B cell (primary cell): ENCODE measurements around the gene KCNMB3. TPM values are rescaled to one million over a fixed set of nuclear protein-coding genes. Genes with fewer than 3 reads are reported as not detected.
"Not testable (repeated sequence)": the region's sequence is repeated elsewhere in the genome, so short reads cannot be mapped to it uniquely, and the experiment has no call there.

Source experiments
- ATAC-seq: fragments of 200-7000 bp; cut with Tn5 transposase; one replicate; pipeline ENCODE4 v1.10.0; 2021; ENCODE audit warnings: low read depth, mild to moderate bottlenecking, moderate number of reproducible peaks, moderate library complexity
- CTCF ChIA-PET: fragments of 350-600 bp; sonication (Branson Sonifier 250); formaldehyde crosslinking; loops from one replicate; lab custom pipeline; 2021; ENCODE audit warnings: antibody characterized with exemption, inconsistent platforms; lab: Charles Lee
- POLR2A ChIA-PET: fragments of 350-600 bp; sonication (Branson Sonifier 250); formaldehyde crosslinking; loops from one replicate; lab custom pipeline; 2021; ENCODE audit warnings: antibody characterized with exemption; lab: Charles Lee
- DNase-seq: peaks from one replicate; pipeline ENCODE4 v3.0.0; 2013
- H2AFZ ChIP-seq: 2 replicates; pipeline ENCODE4 v1.6.1; 2012; ENCODE audit warnings: mild to moderate bottlenecking, low read depth, low read length; ENCODE audit not compliant: insufficient read depth, poor library complexity, severe bottlenecking
- H3K27ac ChIP-seq, 2 donors: 1 replicate in 1 of 2; 2 replicates in 1 of 2; pipeline ENCODE4 v1.5.1; 2012 to 2013; ENCODE audit warnings: low read length in 2 of 2, mild to moderate bottlenecking in 2 of 2, moderate library complexity in 1 of 2
- H3K27me3 ChIP-seq, 4 experiments: fragments of 200-600 bp in 1 of 4; sonication (generic) in 1 of 4; replicated peaks in 1 of 4; 1 replicate in 2 of 4; 2 replicates in 2 of 4; pipeline versions ENCODE4 v1.6.1 to v1.7.0; 2013 to 2016; ENCODE audit warnings: low read length in 3 of 4, mild to moderate bottlenecking in 2 of 4, mixed read lengths in 1 of 4, moderate library complexity in 1 of 4; ENCODE audit not compliant: insufficient read depth in 4 of 4, control insufficient read depth in 3 of 4; ENCODE audit errors: control extremely low read depth in 1 of 4
- H3K36me3 ChIP-seq, 2 experiments: replicated peaks in 1 of 2; 1 replicate in 1 of 2; 2 replicates in 1 of 2; pipeline versions ENCODE4 v1.6.1 to v1.7.1; 2013; ENCODE audit warnings: low read length in 1 of 2; ENCODE audit not compliant: insufficient read depth in 2 of 2, control insufficient read depth in 1 of 2; ENCODE audit errors: control extremely low read depth in 1 of 2, extremely low read depth in 1 of 2
- H3K4me1 ChIP-seq, 2 donors: fragments of 200-600 bp in 1 of 2; sonication (generic) in 1 of 2; 1 replicate in 1 of 2; 2 replicates in 1 of 2; pipeline versions ENCODE4 v1.5.1 to v1.6.1; 2013 to 2017; ENCODE audit warnings: low read length in 2 of 2; ENCODE audit not compliant: control insufficient read depth in 2 of 2, insufficient read depth in 2 of 2
- H3K4me2 ChIP-seq: replicated peaks from 2 replicates; pipeline ENCODE3; 2012; ENCODE audit warnings: mild to moderate bottlenecking, low read depth, low read length; ENCODE audit not compliant: poor library complexity, severe bottlenecking
- H3K4me3 ChIP-seq, 5 experiments: fragments of 200-600 bp in 1 of 5; sonication (generic) in 1 of 5; 1 replicate in 3 of 5; 2 replicates in 2 of 5; pipeline versions ENCODE4 v1.5.1 to v1.7.0; 2011 to 2016; ENCODE audit warnings: low read length in 4 of 5, mild to moderate bottlenecking in 4 of 5, low read depth in 2 of 5, control low read depth in 1 of 5, moderate library complexity in 1 of 5; ENCODE audit not compliant: insufficient read depth in 1 of 5; ENCODE audit errors: control extremely low read depth in 1 of 5, extremely low read depth in 1 of 5
- H3K79me2 ChIP-seq: fragments of 200-600 bp; sonication (generic); one replicate; pipeline ENCODE4 v1.6.0; 2016; ENCODE audit warnings: low read length; ENCODE audit not compliant: control insufficient read depth, insufficient read depth
- H3K9ac ChIP-seq: fragments of 200-600 bp; sonication (generic); 2 replicates; pipeline ENCODE4 v1.6.1; 2017; ENCODE audit warnings: mild to moderate bottlenecking, low read length, moderate library complexity
- H3K9me3 ChIP-seq, 3 donors: one replicate each; pipeline versions ENCODE4 v1.6.1 to v1.7.1; 2013; ENCODE audit warnings: low read length in 2 of 3; ENCODE audit not compliant: control insufficient read depth in 2 of 3, insufficient read depth in 1 of 3; ENCODE audit errors: control extremely low read depth in 1 of 3
- H4K20me1 ChIP-seq: 2 replicates; pipeline ENCODE4 v1.6.0; 2012; ENCODE audit warnings: mild to moderate bottlenecking, low read length; ENCODE audit not compliant: insufficient read depth, control insufficient read depth, poor library complexity, severe bottlenecking
- H3K27ac Mint-ChIP-seq: one replicate; pipeline ENCODE4 v1.8.0; 2021; ENCODE audit warnings: mixed read lengths
- H3K27me3 Mint-ChIP-seq: one replicate; pipeline ENCODE4 v1.8.0; 2021; ENCODE audit warnings: mixed read lengths
- H3K4me1 Mint-ChIP-seq: one replicate; pipeline ENCODE4 v1.8.0; 2021; ENCODE audit warnings: mixed read lengths
- H3K4me3 Mint-ChIP-seq: one replicate; pipeline ENCODE4 v1.8.0; 2021; ENCODE audit warnings: mixed read lengths
- H3K9me3 Mint-ChIP-seq: one replicate; pipeline ENCODE4 v1.8.0; 2022; ENCODE audit warnings: mixed read lengths; ENCODE audit not compliant: insufficient read depth
- EZH2 ChIP-seq: IDR thresholded peaks from 2 replicates; pipeline ENCODE4 v1.6.1; 2012; ENCODE audit warnings: borderline replicate concordance, low read depth, mild to moderate bottlenecking, moderate library complexity, low read length; ENCODE audit not compliant: insufficient read depth, poor library complexity, severe bottlenecking
- WGBS: methylation state at CpG from one replicate; pipeline ENCODE4 v1.1.5; 2013; ENCODE audit warnings: missing lambda C conversion rate; ENCODE audit not compliant: insufficient coverage; 5-methylcytosine and 5-hydroxymethylcytosine counted together
- intact Hi-C: fragments of 100-400 bp; cut with micrococcal nuclease; formaldehyde crosslinking; loops from one replicate; pipeline ENCODE4 v1.10.0; 2022
- polyA plus RNA-seq: library from polyadenylated mRNA; depleted of rRNA; stranded (reverse); fragments of >200 nt; gene quantifications from 2 replicates; pipeline ENCODE4 v1.2.3, GENCODE V29; 2012
- total RNA-seq, 2 donors: library from RNA; stranded (reverse); fragments of 120-200 nt in 1 of 2; gene quantifications; 1 replicate in 1 of 2; 2 replicates in 1 of 2; pipeline versions ENCODE4 v1.2.3 to v1.2.4, GENCODE V29; 2013 to 2022
- TF ChIP-seq, protein P1 (sequence below): fragments of 200-600 bp; IDR thresholded peaks from one replicate; pipeline ENCODE4 v1.8.0; 2022; ENCODE audit warnings: antibody characterized with exemption, mild to moderate bottlenecking

The KCNMB3 gene
- total and polyA plus RNA-seq, 2 donors (not counting 1 experiment from before 2014, with no cell fraction given) = 3.5 to 5.7 TPM

DNA sequence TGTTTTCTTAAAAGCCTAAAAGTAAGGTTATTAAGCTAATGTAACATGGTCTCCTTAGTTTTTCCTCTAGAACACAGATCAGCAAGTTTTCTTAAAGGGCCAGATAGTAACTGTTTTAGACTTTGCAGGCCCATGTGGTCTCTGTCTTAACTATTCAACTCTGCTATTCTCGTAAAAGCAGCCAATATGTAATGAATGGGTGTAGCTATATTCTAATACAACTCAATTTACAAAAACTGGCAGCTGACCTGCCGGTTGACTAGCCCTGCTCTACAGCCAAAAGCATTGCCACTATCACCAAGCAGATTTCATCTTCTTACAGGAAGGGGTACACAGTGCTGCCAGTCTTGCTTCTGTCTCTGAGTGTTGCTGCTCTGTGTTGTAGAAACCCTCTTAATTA, 27.4 kb downstream of the KCNMB3 start:
- no peak overlapping the region for H2AFZ ChIP-seq
- H3K27ac Mint-ChIP-seq = no peak overlapping the region
- no peaks in the 10 kb centered on the region for H3K27me3 ChIP-seq
- H3K9me3 ChIP-seq = no peaks in the 10 kb centered on the region
- H3K27me3 Mint-ChIP-seq = no peaks in the 10 kb centered on the region
- H3K4me1 ChIP-seq = no peaks in the 10 kb centered on the region
- DNase-seq (no peak), ATAC-seq (no peak)
- no peak overlapping the region for H3K27ac ChIP-seq
- H4K20me1 ChIP-seq = no peaks in the 10 kb centered on the region
- intact Hi-C loops = no loop called here
- no peak overlapping the region for H3K4me3 ChIP-seq
- H3K79me2 ChIP-seq = no peaks in the 10 kb centered on the region
- H3K9ac ChIP-seq = no peak overlapping the region
- no peaks in the 10 kb centered on the region for H3K4me1 Mint-ChIP-seq
- H3K9me3 Mint-ChIP-seq = no peaks in the 10 kb centered on the region
- WGBS = no CpG with 5 or more reads among the region's 2 CpGs
- H3K36me3 ChIP-seq = peaks cover 0 to 40% of the 10 kb centered on the region in 2 experiments
- ChIA-PET POLR2A (no interaction called here), CTCF (interaction anchor here (0.8 kb wide), 1 partner anchor 92 kb away, joined by 4 read pairs; no protein-coding TSS in a partner anchor)
- TF ChIP-seq EZH2 = no peak
- TF ChIP-seq, protein P1, sequence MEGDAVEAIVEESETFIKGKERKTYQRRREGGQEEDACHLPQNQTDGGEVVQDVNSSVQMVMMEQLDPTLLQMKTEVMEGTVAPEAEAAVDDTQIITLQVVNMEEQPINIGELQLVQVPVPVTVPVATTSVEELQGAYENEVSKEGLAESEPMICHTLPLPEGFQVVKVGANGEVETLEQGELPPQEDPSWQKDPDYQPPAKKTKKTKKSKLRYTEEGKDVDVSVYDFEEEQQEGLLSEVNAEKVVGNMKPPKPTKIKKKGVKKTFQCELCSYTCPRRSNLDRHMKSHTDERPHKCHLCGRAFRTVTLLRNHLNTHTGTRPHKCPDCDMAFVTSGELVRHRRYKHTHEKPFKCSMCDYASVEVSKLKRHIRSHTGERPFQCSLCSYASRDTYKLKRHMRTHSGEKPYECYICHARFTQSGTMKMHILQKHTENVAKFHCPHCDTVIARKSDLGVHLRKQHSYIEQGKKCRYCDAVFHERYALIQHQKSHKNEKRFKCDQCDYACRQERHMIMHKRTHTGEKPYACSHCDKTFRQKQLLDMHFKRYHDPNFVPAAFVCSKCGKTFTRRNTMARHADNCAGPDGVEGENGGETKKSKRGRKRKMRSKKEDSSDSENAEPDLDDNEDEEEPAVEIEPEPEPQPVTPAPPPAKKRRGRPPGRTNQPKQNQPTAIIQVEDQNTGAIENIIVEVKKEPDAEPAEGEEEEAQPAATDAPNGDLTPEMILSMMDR = no peak
- H3K4me3 Mint-ChIP-seq = no peak overlapping the region
- no peak overlapping the region for H3K4me2 ChIP-seq

DNA sequence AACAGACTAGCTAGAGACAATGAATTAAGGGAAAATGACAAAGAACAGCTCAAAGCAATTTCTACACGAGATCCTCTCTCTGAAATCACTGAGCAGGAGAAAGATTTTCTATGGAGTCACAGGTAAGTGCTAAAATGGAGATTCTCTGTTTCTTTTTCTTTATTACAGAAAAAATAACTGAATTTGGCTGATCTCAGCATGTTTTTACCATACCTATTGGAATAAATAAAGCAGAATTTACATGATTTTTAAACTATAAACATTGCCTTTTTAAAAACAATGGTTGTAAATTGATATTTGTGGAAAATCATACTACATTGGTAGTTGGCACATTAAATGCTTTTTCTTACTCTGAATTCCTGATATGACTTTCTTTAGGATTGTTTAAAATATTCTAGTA, 32.7 kb downstream of the KCNMB3 start:
- H2AFZ ChIP-seq, H3K27ac ChIP-seq, ATAC-seq, intact Hi-C loops, H3K27ac Mint-ChIP-seq, DNase-seq, H3K27me3 ChIP-seq, H3K9me3 ChIP-seq, H3K4me3 ChIP-seq, POLR2A ChIA-PET, H3K4me1 ChIP-seq, H3K4me2 ChIP-seq, H3K9ac ChIP-seq, H3K27me3 Mint-ChIP-seq, H3K4me3 Mint-ChIP-seq, H3K4me1 Mint-ChIP-seq, H4K20me1 ChIP-seq, H3K9me3 Mint-ChIP-seq, H3K79me2 ChIP-seq, CTCF ChIA-PET: not testable (repeated sequence)
- H3K36me3 ChIP-seq = peaks cover 0 to 20% of the 10 kb centered on the region in 2 experiments
- WGBS = no CpG with 5 or more reads among the region's 1 CpG

DNA sequence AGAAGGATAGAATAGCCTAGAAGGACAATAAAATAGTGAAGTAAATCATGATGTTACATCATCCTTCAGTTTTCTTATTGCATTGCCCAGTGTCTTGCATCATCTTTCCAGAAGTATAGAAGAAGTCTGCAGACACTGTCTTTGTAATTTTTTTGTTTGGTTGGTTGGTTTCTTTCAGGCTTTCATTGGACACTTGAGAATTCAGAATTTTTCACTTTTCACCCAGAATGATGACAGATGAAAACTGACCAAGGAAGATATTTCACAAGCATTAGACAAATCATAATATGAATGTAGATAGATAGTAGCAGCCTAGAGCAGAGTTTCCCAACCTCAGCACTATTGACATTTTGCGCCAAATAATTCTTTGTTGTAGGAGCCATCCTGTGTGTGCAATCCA, 35.4 kb downstream of the KCNMB3 start:
- WGBS = no CpG with 5 or more reads among the region's 1 CpG
- ATAC-seq = not testable (repeated sequence)

More for the DNA sequence above, 35.4 kb downstream of the KCNMB3 start:
- CTCF ChIA-PET, intact Hi-C loops, H2AFZ ChIP-seq, H3K4me2 ChIP-seq, H3K27me3 Mint-ChIP-seq, H3K4me1 ChIP-seq, H3K27ac Mint-ChIP-seq, H3K9me3 Mint-ChIP-seq, H3K9me3 ChIP-seq, H3K79me2 ChIP-seq, H3K4me3 Mint-ChIP-seq, H3K4me3 ChIP-seq, DNase-seq, H4K20me1 ChIP-seq, H3K9ac ChIP-seq, POLR2A ChIA-PET, H3K27ac ChIP-seq, H3K4me1 Mint-ChIP-seq, H3K27me3 ChIP-seq: not testable (repeated sequence)
- H3K36me3 ChIP-seq = peaks cover 0 to 14% of the 10 kb centered on the region in 2 experiments
